NCI-H524 (cell line): Measurements from ENCODE around the gene ATPAF2.

Source experiments
- DNase-seq, 2 experiments: peaks; one replicate each; lab custom pipeline; 2025; lab: John Stamatoyannopoulos, UW

Gene ATPAF2

GRCh38 chr17:17985555-17985954 lies 53.4 kb downstream of the ATPAF2 start:
- peak in 1 of 2 experiments; percentile 43 for DNase-seq

- no peak for DNase-seq
These were observed 53.8 kb downstream of the ATPAF2 start for GRCh38 chr17:17985153-17985552.

DNA sequence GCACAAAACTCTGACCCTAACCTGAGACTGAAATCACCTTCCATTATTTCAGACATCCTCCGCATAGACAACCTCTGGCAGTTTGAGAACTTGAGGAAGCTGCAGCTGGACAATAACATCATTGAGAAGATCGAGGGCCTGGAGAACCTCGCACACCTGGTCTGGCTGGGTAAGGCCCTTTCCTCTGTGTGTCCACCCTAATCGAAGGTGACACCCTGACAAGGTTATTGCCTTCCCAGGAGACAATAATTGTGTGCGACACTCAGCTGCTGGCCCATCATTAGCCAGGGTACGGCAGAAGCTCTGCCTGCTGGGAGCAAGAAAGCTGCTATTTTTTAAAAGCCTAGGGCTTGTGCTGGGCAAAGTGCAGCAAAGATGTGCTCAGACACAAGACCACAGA lies 55.2 kb downstream of the ATPAF2 start:
- DNase-seq = no peak

DNA sequence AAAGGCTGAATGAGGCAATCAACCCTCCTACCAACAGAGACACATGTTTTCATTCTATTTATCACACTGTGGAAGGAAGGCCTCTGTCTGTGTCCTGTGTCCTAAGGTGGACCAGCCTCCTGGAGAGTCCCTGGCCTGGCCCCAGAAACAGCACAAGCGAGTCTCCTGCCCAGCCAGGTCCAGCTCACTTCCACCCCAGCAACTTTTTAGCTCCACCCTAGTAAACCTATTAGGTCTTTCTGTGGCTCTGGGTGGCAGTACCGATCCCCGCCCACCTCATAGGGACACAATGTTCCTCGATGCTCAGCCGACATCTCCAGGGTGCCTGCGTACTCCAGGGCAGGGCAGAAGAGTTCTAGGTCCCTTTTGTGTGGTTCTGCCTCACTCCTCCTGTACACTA lies 55.6 kb downstream of the ATPAF2 start:
- DNase-seq = no peak

DNA sequence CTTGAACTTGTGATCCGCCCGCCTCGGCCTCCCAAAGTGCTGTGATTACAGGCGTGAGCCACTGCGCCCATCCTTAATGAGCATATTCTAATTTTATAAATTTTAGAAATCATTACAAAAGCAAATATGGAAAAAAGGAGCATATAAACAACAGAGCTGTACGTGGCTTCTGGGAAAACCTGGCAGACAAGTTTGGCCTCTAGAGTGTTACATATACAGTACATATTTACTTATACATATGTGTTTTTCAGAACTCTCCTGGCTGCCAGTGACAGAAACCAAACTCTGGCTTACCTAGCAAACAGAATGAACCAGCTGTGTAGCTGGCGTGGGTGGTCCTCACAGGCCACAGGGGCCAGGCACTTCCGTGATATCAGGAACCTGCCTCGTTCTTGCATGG lies 56.2 kb downstream of the ATPAF2 start:
- no peak for DNase-seq

- no peak for DNase-seq
These were observed 57.6 kb downstream of the ATPAF2 start for GRCh38 chr17:17981330-17981729.

DNA sequence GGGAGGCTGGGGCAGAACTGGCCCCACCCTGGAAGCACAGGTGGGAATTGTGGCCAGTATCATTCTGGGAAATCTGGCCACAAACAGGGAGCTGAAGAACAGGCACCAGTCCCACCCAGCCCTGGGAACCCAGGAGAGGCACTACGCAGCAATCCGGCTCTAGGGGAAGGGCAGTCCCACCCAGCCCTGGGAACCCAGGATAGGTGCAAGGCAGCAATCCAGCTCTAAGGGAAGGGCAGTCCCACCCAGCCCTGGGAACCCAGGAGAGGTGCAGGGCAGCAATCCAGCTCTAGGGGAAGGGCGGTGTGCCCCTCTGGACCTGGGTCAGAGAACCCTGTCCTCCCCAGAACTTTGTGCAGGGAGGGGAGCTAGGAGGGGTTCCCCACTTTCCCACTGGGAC lies 59.2 kb downstream of the ATPAF2 start:
- DNase-seq = no peak

DNA sequence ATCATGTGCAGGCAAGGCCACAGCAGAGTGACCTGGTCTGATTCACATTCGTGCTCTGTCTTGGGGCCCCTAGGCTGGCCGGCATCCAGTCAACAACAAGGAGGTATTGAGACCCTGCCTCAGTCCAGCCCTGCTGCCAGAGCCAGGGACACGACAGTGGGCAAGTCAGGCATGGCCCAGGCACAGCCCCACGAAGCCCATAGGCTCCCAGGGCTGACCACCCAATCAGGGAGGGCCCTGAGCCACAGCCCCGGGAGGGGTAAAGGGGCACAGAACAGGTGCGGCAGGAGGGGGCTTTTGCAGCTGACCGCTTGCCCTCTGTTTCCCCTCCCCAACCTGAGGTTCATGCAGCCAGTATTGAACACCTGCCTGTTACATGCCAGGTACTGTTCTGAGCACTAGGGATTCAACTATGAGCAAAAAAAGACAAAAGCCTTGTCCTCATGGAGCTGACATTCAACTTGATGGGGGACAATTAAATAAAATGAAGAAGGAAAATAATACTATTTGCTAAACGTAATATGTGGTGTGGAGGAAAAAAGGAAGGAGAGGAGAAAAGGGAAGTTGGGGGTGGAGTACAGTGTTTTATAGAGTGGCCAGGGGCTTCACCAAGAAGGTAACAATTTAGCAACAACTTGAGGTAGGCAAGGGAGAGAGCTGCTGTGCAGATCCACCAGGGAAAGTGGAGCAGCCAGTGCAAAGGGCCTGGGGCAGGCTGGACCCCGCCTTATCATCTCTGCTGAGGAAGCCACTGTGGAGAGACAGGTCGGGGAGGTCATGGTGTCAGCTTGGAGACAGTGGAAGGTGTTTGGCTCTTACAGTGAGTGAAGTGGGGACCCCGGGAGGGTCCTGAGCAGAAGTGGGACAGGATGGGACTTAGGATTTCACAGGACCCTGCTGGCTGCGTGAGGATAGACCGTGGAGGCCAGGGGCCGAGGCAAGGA lies 60.2 kb downstream of the ATPAF2 start:
- no peak for DNase-seq

DNA sequence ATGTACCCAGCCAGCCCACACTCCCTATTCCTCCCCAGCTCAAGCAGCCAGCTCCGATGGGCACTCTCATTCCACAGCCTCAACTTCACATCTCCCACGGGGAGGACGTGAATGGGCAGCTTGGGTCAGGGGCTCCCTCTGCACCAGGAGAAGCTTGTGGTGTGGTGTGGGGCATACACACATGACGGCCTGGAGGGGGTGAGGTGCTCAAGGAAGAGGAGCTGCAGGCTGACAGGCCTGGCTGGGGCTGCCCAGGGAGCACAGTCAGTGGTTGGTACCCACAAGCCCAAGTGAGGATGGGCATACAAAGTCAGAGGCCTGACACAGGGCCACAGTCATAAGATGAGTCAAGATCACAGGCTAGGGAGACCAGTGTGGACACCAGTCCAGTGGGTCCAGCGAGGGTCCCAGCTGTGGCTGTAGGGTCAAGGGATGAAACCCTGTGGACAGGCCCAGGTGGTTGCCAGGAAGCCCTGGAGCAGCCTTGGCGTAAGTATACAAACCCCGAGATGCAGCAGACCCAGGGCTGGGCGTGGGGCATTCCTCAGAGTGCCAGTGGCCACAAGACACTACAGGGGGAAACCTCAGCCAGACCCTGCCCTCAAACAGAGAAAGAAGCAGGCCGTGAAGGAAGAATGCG lies 61.9 kb downstream of the ATPAF2 start:
- no peak for DNase-seq

- DNase-seq = no peak
These were observed 63.5 kb downstream of the ATPAF2 start for GRCh38 chr17:17975436-17975835.

GRCh38 chr17:17972952-17973254 lies 66.1 kb downstream of the ATPAF2 start:
- no peak for DNase-seq

DNA sequence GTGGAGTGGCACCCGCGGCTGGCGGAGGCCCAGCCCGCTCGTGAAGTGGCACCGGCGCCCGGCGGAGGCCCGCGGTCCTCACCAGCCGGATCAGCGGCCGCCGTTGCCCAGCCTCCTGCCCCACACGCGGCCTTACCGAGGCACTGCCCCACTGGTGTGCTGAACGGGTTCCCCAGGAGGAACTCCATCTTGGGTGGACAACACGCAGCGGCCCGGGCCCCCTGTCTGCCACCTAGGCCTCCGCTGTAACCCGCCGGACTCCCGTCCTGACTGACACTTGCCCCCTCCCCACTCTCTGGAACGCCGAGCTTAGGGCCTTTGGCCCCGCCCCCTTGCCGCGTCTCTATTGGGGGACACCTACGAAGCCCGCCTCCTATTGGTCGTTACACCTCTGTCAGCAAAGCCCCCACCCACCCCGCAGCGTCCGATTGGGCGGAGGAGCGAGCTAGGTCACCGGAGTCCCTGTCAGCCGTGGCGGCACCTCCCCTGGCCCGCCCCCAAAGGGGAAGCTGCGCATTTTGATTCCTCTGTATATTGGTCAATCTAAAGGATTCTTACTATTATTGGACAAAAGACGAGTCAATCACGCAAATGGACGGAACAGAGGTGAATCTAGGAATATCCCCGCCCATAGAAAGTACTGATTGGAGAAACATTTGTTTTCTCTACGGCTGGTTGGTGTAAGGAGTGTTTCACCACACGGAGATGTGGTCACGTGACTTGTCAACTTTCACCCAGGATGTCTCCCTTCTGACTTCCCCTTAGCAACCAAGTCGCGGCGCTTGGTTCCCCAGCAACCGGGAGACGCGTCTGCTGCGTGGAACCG lies 66.6 kb downstream of the ATPAF2 start, which contains the start of the genes DRC3 and TOM1L2:
Gene DRC3, plus strand, starts transcription at position 737 of the 826 bp plus-strand sequence. CDS start 4,737 bp downstream, outside the sequence.
Gene TOM1L2, minus strand, starts transcription at position 275 of the 826 bp plus-strand sequence. Its CDS starts 87 bp downstream, at position 188.
- peak; percentile 99 to 100 for DNase-seq

- DNase-seq = no peak
These were observed 67.4 kb downstream of the ATPAF2 start for GRCh38 chr17:17971431-17972125.

GRCh38 chr17:17970699-17971430 lies 68.1 kb downstream of the ATPAF2 start:
- DNase-seq = no peak
